ENCODE data around the gene TTC36. TPM values are rescaled to one million over a fixed set of nuclear protein-coding genes. Genes with fewer than 3 reads are reported as not detected.

TTC36 gene
- total RNA-seq, 1 experiment from 2014 or later, result not detected

Other genes starting within 250 kb of the TTC36 start
- gene CD3E, start 222.7 kb upstream of the TTC36 start, total RNA-seq (2014; rRNA removed; shearing (Covaris generic)), result not detected in 2 replicates
- gene CD3D, start 184.8 kb upstream of the TTC36 start, total RNA-seq (2014; rRNA removed; shearing (Covaris generic)), result not detected in 2 replicates
- gene CD3G, start 183.1 kb upstream of the TTC36 start, total RNA-seq (2014; rRNA removed; shearing (Covaris generic)), result not detected in 2 replicates
- 48.6 and 60.2 TPM in 2 replicates for gene UBE4A, start 167.9 kb upstream of the TTC36 start, total RNA-seq (2014; rRNA removed; shearing (Covaris generic))
- gene ATP5MG, start 125.9 kb upstream of the TTC36 start, total RNA-seq (2014; rRNA removed; shearing (Covaris generic)), result 125 and 126 TPM in 2 replicates
- 18.0 and 21.9 TPM in 2 replicates for gene KMT2A, start 91.0 kb upstream of the TTC36 start, total RNA-seq (2014; rRNA removed; shearing (Covaris generic))
- 0.84 and 4.2 TPM in 2 replicates for gene TMEM25, start 3.7 kb downstream of the TTC36 start, total RNA-seq (2014; rRNA removed; shearing (Covaris generic))
- gene IFT46, start 38.5 kb downstream of the TTC36 start, total RNA-seq (2014; rRNA removed; shearing (Covaris generic)), result 55.3 and 57.9 TPM in 2 replicates
- 160 and 198 TPM in 2 replicates for gene ARCN1, start 44.9 kb downstream of the TTC36 start, total RNA-seq (2014; rRNA removed; shearing (Covaris generic))
- gene PHLDB1, start 80.1 kb downstream of the TTC36 start, total RNA-seq (2014; rRNA removed; shearing (Covaris generic)), result 45.1 and 50.9 TPM in 2 replicates
- gene TREH, start 152.2 kb downstream of the TTC36 start, total RNA-seq (2014; rRNA removed; shearing (Covaris generic)), result not detected in 2 replicates